NCI-H1048 (cell line): ENCODE data around the gene NLRC3.
"Not testable (repeated sequence)": the region's sequence is repeated elsewhere in the genome, so short reads cannot be mapped to it uniquely, and the experiment has no call there.

Source experiments
- DNase-seq: peaks from one replicate; lab custom pipeline; 2025; lab: John Stamatoyannopoulos, UW

NLRC3 gene

GRCh38 chr16:3513892-3514583, 63.2 kb downstream of the NLRC3 start:
- DNase-seq, result no peak

DNA sequence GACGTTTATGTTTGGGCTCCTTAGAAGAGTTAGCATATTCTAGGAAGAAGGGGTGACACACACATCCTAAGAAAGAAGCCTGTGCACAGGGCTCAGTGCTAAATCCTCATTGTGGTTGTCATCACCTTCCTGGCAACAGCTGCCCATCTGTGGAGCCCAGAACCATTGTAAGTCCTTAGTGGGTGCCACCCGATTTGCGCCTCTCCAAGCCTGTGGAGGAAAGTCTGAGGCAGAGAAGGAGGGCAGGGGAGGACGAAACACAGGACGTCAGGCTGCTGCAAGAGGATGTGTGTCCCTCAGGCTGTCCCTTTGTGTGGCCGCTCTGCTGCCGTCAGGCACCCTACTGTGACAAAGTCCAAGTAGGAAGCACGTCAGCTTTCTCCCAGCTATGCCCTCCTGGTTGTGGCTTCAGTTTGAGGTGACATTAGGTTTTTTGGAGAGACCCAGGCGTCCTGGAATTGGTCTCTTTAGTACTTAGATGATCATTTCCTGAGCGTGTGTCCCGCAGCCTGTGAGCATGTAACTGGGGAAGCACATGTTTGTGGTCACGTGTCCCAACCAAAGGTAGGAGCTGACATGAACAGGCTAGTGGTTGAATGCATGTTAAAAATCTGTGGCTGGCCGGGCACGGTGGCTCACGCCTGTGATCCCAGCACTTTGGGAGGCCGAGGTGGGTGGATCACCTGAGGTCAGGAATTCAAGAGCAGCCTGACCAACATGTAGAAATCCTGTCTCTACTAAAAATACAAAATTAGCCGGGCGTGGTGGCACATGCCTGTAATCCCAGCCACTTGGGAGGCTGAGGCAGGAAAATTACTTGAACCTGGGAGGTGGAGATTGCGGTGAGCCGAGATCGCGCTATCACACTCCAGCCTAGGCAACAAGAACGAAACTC, 65.7 kb downstream of the NLRC3 start:
- DNase-seq, result no peak

DNA sequence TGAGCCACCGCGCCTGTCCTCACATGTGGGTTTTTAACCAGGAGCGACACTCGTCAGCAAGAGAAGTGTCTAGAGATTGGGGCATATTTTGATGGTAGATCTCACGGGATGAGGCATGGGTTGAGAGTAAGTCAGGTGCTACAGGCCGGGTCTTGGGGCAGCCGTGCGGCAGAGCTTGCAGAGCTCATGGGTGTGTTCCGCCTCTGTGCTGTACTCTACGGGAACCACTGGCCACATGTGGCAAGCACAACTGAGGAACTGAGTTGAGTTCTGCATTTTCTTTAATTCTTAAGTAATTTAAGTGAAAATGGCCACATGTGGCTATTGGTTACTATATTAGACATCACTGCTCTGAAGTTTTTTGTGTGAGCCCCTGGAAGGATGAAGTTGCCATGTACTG, 66.8 kb downstream of the NLRC3 start:
- DNase-seq, result no peak

GRCh38 chr16:3509470-3509928, 67.7 kb downstream of the NLRC3 start:
- DNase-seq, result no peak

DNA sequence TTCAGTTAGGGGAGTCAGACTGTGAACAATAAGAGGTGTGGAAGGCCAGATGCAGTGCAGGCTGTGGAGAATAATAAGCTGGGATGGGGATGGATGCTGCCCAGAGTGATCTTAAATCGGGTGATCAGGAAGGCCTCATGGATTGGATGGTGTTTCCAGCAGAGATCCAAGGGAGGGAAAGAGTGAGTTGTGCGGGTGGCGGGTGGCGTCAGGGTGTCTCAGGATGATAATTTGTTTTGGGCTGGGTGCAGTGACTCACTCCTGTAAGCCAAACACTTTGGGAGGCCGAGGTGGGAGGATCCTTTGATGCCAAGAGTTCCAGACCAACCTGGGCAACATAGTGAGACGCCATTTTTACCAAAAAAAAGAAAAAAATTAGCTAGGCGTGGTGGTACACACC, 68.5 kb downstream of the NLRC3 start:
- no peak for DNase-seq

GRCh38 chr16:3503523-3503922, 73.7 kb downstream of the NLRC3 start:
- DNase-seq, result no peak

GRCh38 chr16:3501783-3502400, 75.3 kb downstream of the NLRC3 start:
- no peak for DNase-seq

DNA sequence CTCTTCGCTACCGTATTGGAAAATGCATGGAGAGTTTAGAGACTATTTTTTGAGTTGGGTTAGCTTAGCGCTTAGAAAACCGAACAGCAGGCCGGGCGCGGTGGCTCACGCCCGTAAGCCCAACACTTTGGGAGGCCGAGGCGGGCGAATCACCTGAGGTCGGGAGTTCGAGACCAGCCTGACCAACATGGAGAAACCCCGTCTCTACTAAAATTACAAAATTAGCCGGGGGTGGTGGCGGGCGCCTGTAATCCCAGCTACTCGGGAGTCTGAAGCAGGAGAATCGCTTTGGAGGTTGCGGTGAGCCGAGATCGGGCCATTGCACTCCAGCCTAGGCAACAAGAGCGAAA, 75.8 kb downstream of the NLRC3 start:
- DNase-seq, result not testable (repeated sequence)

GRCh38 chr16:3498988-3499387, 78.2 kb downstream of the NLRC3 start:
- DNase-seq, result no peak

- no peak for DNase-seq
These were observed 79.4 kb downstream of the NLRC3 start for GRCh38 chr16:3497771-3498170.

GRCh38 chr16:3496386-3496785, 80.8 kb downstream of the NLRC3 start:
- no peak for DNase-seq

DNA sequence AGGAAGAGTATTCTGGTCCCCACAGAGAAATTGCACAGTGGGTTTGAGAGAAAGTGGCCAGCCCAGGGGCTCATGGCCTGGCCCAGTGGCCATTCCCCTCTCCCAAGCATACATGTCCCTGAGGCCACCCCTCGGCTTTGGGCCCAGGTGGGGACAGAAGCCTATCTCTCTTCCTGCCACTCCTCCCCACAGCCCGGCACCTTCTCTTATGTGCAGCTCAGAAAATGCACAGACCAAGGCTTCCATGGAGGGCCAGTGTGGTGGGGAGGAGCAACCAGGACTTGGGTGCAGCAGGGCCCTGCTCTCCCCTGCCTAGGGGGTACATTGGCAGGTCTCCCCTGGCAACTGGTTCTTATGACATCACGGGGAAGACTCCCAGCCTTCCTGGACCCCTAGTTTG, 82.0 kb downstream of the NLRC3 start, which contains the start of gene C16orf90:
TSS of gene C16orf90 (minus strand) at position 314 of the 400 bp plus-strand sequence. CDS start at position 246, 68 bp downstream.
- no peak for DNase-seq

- no peak for DNase-seq
These were observed 82.7 kb downstream of the NLRC3 start for GRCh38 chr16:3494386-3494973.

GRCh38 chr16:3492356-3492755, 84.8 kb downstream of the NLRC3 start:
- DNase-seq, result no peak

- DNase-seq, result no peak
These were observed 86.1 kb downstream of the NLRC3 start for GRCh38 chr16:3490911-3491629.
